GM18520 (cell line): ENCODE measurements around the gene CACNA2D2.

Experiments
- ATAC-seq: cut with Tn5 transposase; IDR thresholded peaks from one replicate; pipeline ENCODE4 v1.9.1; 2021; ENCODE audit not compliant: unreplicated experiment

CACNA2D2 gene

GRCh38 chr3:50503504-50504342 is at the start of gene CACNA2D2:
CACNA2D2 (minus strand) TSS chr3:50503634; CDS start chr3:50503423, 211 bp downstream.
- ATAC-seq = no peak

DNA sequence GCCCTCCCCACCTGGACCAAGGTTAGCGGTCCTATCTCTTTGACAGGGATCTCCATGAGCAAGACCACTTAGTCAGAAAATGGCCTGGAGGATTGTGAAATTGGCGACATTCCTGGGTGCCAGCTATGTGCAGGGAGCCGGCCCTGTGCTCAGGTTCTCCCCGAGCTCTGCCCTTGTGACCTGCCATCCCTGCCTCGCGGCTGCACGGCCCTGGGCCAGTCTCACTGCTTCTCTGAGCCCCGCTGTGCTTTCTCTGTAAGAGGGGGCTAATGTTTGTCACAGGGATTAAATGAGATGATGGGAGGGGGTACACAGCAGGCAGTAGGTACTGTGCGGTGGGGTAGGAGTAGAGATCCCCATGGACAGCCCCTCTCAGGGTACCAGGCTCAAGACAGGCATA is 49.2 kb upstream of the CACNA2D2 start:
- ATAC-seq = no peak

DNA sequence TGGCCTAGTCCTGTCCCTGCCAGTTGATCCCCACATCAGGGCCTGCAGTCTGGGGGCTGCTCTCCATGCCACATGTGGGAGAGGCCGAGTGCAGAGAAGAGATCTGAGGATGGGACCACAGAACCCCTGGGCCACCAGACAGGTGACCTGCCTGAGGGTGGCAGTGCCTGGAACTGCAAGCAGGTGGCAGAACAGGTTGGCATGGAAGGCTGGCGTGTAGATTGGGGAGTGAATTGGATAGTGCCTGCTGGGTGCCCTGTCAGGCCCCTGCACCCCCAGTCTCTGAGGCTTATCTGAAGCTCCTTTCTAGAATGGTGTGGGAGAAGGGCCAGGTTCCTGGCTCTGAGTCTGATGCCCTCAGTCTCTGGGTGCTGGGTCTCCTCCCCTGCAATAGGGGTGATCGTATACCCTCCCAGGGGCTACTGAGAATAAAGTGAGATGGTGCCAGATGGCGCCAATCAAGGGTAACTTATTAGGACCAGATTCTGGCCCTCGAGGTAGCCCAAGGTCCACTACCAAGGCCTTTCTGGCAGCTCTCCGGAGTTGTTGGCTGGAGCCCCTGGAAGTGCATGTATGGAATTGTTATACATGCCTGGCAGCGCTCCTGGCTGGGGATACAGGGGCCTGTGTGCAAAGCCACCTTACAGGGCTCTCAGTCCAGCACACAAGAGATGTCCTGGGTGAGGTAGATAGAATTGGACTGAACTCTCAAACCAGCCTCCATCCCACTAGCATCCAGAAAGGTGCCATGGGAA is 48.4 kb upstream of the CACNA2D2 start:
- ATAC-seq = no peak

DNA sequence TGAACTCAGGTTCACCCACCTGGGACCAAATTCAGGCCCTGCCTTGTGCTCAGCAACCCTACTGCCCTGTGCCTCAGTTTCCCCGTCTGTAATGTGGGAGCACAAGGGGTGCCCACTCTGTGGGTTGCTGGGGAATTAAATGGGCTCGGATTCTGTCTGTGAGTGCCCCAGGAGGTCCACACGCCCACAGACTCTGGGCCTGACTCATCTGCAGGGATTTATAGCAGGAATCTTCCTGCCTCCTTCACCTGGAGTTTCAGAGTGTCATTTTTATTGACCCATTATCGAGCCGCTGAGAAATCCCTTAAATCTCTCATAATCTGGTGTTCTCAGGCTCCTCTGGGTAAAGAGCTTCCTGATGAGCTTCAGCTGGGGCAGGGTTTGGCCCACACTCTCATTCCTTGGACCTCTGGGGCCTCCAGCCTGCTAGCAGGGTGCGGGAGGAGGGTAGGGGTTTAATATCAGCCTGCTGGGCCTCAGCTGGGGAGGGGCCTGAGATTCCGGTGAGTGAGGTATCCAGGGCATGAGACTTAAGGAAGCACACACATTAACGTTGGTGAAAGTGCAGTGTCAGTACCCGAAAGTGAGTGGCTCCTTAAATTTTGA is 47.7 kb upstream of the CACNA2D2 start:
- no peak for ATAC-seq

DNA sequence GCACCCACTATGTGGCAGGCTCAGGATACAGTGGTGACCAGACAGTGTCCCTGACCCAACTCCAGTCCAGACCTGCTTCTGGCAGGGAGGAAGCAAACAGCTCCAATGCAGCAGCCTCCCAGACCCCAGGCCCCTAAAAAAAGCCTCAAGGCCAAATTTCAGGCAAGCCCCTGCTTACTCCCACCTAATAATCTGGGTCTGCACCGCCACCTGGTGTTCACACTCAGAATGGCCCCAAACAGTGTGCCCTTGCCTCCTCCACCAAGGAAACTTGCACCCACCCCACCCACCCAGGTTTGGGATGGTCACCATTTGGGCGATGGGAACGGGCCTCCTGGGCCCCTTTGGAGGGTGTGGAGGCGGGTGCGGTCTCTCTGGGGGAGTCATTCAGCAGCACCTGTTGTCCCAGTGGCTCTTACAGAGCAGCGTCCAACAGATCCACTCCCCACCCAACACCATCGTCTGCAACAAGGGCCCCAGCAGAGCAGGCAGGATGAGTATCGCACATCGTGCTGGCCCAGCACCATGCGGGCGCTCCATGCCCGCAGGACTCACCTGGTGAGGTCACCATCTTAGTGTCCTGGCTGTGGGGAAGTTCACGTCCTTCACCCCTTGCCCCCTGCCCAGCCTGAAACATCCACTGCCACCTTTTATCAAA is 46.8 kb upstream of the CACNA2D2 start:
- no peak for ATAC-seq

GRCh38 chr3:50549226-50549625 is 45.8 kb upstream of the CACNA2D2 start:
- no peak for ATAC-seq

GRCh38 chr3:50545781-50546180 is 42.3 kb upstream of the CACNA2D2 start:
- no peak for ATAC-seq

DNA sequence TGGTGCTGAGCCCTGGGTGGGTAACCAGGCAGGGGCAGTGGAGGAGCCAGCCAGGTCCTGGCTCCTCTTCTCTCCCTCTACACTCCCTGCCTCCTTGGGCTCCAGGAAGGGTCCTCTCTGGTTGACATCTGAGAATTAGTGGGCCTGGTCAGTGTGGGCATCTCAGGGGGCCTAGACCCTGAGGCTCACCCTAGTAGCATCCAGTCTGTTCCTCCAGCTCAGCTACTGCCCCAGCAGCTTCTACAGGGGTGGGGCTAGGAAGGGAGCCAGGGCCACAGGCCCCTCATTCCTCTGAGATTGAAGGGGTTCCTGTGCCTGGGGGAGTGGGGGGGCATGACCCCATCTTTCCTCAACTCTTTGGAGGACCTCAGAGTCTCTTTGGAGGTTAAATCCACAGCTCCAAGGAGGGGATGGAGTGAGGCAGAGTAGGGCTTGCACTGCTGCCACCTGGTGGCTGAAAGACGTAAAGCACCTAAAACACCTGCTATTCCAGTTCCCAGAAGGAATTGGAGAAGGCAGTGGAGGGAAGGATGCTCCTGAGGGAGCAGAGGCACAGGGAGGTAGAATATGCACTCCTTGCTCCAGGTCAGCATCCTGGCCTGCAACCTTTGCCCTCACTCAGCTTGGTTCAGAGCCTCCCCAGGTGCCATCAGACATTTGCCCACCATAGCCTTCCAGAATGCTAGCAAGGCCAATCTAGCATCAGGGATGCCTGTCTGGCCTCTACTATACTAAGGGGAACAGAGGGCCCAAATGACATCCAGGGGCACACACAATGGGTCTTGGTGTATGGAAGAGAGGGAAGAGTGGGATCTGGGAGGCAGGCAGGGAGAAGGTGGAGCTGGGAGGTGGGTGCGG is 39.0 kb upstream of the CACNA2D2 start:
- no peak for ATAC-seq

DNA sequence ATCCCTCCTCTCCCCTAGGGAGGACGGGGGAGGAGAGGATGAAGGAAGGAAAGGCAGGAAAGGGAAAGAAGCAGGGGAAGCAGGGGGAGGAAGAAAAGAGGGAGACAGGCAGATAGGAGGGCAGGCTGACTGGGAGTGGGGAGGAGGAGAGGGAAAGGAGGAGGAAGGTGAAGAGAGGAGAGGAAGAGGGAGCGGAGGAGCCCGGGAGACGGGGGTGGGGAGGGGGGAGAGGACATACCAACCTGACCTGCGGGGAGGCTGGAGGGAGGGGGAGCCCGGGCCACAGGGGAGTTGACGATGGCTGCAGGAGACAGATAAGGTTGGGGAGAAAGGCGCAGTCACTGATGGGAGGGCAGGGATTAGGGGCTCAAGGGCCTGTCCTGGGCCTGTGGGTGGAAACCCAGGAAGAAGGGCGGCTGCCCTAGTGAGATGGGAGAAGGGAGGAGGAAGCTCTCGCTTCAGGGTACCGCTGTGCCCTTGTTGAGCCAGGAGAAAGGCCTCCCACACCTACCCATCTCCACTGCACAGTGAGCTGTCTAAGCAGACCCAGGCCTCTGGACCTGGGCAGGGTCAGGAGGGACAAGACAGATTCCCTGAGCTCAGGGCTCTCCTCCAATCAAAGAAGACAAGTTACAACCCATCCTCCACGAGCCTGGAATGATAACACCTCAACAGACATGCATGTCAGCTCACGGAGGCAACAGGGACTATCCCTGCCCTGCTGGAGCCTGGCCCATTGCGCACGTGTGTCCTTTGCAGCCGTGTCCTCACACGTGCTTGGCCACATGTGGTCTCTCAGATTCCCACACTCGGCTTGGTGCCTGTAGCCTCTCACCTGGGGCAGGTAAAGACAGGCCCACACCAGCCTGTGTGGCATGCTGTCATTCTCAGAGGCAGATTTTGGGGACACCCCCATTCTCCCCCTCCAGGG is 36.2 kb upstream of the CACNA2D2 start:
- no peak for ATAC-seq

DNA sequence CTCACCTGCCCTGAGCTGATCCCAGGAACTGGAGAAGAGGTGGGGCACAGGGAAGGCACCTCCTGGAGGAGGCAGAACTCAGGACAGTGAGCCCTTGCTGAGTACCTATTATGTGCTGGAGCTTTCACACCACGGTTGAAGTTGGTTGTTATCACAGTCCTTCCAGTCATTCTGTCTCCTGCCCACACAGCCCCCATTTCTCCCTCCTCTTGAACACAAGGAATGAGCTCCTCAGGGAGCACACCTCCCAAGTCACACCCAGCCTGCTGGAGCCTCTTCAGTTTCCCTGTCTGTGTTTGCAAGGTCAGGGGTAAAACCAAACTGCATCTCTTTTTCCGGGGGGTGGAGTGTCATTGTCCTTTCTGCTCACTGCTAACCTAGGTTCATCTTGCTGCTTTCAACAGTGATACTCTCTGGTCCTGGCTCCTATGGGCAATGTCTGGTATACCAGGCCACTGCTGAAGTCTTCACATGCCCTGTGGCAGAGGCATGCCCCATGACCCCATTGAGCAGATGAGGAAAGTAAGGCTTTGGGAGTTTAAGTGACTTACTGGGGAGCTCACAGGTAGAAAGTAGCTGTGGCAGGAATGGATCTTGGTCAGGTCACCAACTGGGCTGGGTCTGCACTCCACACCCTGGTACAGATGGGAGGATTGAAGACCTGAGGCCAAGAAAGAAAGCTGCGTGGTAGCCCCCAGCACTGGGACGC is 34.1 kb upstream of the CACNA2D2 start:
- ATAC-seq = no peak

- ATAC-seq = no peak
Observed at GRCh38 chr3:50536471-50537180, 33.2 kb upstream of the CACNA2D2 start.

GRCh38 chr3:50534681-50535330 is 31.4 kb upstream of the CACNA2D2 start:
- no peak for ATAC-seq

GRCh38 chr3:50533807-50534461 is 30.5 kb upstream of the CACNA2D2 start:
- ATAC-seq = no peak

- ATAC-seq = no peak
Observed at GRCh38 chr3:50533316-50533715, 29.9 kb upstream of the CACNA2D2 start.

DNA sequence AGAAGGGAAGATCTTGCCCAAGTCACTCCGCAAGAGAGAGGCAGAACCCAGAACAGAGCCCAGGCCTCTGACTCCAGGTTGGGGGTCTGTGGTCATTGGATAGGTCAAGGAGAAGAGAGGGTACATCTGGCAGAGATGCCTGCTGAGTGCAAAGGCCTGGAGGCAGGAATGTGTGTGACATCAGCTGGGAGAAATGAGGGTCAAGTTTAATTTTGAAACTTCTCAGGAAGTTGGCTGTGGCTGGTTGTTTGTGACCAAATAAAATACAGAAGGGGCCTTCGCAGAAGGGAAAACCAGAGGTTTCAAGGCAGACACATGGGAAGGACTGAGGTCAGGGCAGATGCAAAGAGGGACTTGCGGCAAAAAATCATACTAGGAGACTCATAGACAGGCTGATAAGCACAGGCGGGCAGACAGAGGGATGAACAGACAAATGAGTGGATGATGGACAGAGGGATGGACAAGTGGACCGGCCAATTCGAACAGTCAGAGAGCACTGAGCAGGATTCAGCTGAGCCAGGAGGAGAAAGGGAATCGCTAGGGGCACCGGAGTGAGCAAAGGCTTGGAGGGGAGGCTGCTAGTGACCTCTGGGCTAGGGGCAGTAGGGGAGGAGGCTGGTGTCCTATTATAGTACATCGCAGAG is 28.8 kb upstream of the CACNA2D2 start:
- no peak for ATAC-seq

DNA sequence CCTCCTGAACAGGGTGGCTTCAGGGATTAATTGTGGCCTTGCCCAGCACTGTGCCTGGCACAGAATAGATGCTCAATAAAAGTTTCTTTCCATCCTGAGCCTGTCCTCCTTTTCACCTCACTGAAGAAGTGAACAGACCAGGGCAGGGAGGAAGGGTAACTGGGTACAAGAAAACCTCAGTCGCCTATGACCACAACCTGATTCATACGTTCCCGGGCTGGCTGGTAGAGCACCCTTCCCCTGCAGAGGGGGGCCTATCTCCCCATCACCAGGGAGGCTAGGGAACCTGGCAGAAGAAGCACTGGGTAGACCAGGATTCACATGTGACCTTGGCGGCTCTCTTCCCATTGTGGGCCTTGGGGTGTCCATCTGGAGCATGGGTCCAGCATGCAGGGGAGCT is 27.8 kb upstream of the CACNA2D2 start:
- no peak for ATAC-seq
